NCI-H1092 (cell line): ENCODE measurements around the gene CD300LF.

Source experiments
- DNase-seq: peaks from one replicate; lab custom pipeline; 2025; lab: John Stamatoyannopoulos, UW

The CD300LF gene

DNA sequence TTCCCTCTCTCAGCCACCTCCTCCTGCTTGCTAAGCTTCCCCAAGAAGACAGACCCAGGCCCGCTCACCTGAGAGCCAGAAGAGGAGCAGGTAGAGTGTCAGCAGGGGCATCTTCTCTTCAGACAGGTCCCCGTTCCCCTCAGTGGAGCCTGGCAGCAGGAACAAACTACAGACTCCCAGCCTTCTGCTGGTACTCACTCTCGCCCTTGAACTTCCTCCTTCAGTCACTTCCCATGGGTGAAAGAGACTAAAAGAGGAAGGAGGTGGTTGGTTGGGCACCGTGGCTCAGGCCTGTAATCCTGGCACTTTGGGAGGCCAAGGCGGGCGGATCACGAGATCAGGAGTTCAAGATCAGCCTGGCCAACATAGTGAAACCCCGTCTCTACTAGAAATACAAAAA, at the start of gene CD300LF:
TSS of gene CD300LF (minus strand) at position 168 of the 400 bp plus-strand sequence. CDS start at position 111, 57 bp downstream.
- DNase-seq = no peak

GRCh38 chr17:74761931-74762330, 49.2 kb upstream of the CD300LF start:
- no peak for DNase-seq

DNA sequence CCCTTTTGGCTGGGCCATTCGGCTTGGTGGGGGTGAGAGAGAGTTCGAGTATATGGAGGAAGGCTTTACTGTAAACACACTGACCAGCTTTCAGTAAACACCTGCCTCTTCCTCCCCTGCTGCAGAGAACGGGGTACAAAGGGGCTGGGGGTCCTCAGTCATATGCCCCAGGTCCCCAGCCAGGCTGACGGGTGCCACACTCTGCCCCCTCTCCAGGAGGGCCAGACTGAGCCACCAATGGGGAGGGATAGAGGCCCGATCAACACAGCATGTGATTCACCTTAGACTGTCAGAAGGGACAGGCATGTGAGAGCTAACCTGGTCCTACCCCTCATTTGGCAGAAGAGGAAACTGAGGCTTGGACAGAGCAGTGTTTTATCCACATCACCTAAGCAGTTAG, 48.7 kb upstream of the CD300LF start:
- no peak for DNase-seq

DNA sequence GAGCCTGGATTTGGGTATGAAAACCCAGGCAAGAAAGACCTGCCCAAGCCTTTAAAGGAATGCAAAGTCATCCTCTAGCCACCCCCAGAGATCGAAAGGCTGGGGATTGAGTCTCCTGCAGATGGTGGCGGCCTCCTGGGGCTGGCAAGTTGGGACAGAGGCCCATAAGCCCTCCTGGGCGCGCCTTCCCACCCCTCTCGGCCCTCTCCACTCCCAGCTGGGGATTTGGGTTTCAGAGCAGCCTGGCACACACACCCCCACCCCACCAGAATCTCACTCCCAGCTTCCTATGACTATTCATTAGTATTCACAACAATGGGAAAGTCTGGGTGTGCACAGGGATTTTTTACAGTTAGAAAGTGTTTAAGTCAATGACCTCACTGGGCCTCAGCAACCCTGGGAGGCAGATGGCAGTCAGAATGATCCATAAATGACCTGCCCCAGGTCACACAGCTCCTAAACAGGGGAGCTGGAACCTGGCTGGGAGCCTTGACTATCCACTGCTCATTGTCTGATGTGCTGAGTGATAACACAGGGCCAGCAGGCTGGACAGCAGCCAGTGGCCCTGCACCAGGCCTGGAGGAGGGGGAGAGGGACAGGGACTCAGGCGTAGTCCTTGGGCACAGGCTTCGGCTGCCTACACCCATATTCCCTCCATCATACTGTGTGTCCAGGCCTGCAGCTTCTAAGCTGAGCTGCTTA, 47.8 kb upstream of the CD300LF start:
- peak; percentile 17 for DNase-seq

GRCh38 chr17:74759941-74760340, 47.2 kb upstream of the CD300LF start:
- DNase-seq = no peak

DNA sequence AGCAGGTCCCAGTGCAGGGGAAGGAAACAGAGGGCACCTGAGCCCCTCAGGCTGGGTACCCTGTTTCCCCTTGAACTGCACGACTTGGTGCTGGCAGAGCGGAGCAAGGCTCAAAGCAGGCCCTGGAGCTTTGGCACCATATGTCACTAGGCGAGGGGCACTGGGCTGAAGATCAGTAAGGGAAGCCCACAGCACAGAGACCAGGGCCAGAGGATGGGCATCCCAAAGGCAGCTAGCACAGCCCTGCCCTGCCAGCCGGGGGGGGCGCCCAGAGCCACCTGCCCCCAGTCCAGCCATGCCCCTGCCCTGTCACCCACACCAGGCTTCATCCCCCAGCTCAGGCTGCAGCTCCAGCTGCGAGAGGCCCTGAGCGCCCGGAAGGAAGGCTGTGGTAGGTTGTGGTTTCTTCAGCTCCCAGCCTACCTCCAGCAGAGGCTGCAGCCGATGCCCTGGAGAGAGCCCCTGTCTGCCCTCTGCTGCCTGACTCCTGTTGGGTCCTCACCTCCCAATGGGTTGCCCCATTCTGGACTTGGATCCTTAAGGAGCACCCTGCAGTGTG, 46.6 kb upstream of the CD300LF start:
- DNase-seq = no peak

DNA sequence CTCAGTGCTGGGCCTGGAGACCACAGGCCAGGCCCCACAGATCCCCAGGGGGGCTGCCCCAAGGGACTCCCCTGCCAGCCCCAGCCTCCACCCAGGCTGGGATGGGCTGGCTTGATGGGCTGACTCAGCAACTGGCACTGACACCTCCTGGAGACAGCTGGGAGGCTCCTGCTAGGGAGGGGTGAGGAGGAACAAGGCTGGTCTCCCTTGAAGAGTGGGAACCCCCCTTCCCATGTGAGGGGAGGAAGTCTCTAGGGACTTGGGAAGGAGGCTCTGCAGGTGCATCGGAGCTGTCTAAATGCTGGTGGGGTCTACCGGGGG, 46.1 kb upstream of the CD300LF start:
- no peak for DNase-seq

GRCh38 chr17:74757931-74758847, 45.5 kb upstream of the CD300LF start:
- DNase-seq = no peak

DNA sequence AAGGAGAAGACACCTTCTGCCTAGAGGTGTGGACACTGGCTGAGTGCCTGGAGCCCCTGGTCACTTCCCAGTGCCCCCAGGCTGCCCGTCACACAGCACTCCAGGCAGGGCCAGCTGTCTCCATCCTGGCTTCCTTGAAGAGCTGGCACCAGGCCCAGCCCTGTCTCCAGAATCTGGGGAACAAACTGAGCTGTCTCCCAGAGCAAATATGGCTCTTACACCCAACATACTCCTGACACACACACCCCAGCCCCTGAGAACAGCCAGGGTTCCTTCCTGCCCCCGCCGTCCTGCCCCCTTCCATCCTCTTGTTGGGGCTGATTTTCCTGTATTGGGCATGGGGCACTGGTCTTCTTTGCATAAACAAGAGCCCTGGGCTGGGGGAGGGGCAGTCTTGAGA, 44.8 kb upstream of the CD300LF start:
- DNase-seq = no peak

GRCh38 chr17:74756891-74757290, 44.2 kb upstream of the CD300LF start:
- DNase-seq = no peak

DNA sequence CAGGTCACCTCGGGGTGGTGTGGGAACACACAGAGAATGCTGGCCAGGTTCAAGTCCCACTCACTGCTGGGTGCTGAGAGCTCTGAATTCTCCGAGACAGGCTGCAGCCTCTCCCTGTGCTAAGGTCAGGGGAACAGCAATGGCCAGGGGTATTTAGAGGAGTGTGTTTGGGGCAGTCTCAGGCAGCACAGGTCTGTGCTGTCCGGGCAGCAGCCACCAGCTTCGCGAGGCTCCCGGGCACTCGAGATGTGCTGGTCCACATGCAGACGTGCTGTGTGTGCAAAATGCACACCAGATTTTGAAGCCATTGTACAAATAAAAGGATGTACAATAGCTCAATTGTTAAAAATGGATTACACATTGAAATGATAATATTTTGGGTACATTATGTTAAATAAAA, 42.8 kb upstream of the CD300LF start:
- DNase-seq = no peak

DNA sequence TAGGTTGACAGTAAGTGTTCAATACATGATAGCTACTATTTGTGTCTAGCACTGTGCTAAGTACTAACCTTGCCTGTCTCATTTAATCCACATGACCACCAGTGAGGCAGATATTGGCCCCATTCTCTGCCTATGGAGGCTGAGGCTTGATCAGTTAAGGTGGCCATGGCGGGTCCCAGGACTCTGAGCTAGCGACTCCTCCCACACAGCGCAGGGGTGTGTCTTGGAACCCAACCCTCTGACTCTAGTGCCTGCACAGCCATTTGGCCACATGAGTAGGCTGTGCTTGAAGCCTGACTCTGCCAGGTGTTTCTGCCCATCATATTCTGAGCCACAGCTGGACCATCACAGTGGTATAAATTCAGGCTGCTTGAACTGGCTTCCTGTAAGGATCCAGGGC, 42.1 kb upstream of the CD300LF start:
- DNase-seq = no peak

GRCh38 chr17:74752822-74753401, 40.2 kb upstream of the CD300LF start:
- DNase-seq = no peak

DNA sequence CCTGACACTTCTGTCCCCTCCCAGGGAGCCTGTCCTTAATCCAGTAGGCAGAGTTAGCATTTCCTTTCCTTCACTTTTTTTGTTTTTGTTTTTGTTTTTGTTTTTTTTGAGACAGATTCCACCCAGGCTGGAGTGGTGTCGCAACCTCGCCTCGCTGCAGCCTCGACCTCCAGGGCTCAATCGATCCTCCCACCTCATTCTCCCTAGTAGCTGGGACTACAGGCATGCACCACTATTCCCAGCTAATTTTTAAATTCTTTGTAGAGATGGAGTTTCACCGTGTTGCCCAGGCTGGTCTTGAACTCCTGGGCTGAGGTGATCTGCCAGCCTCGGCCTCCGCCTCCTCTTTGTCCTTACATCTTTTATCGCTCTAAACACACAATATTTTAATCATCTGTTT, 39.7 kb upstream of the CD300LF start:
- DNase-seq = no peak

DNA sequence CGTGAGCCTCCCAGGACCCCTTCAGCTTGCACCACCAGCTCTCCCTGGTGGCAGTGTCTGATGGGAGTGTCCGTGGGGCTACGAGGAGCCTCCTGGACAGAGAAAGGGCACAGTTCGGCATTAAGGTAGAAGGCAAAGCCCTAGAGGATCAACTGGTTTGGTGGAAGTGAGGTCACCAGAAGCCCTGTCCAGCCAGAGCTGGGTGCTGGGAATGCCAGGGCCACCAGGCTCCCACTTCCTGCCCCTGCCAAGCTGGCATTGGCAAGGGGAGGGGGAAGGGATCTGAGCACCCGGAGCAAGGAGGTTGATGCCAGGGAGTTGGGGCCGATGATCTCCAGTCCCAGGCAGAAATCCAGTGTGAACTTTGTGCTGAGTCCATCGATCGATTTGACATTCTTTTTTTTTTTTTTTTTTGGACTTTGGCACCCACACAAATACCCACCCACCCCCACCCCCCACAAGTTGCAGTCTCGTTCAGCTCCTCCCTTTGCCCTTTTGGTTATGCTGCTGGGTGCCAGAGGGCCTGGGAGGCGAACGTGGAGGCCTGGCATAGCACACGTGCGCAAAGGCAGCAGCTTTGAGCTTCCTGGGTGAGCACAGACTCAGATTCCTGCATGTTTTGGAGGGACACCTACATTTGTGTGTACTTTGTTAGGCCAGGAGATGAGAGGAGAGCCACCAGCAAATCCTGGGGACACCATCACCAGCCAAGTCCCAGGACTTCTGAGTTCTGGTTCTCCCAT, 37.8 kb upstream of the CD300LF start:
- DNase-seq = no peak

GRCh38 chr17:74750039-74750326, 37.3 kb upstream of the CD300LF start:
- DNase-seq = no peak

DNA sequence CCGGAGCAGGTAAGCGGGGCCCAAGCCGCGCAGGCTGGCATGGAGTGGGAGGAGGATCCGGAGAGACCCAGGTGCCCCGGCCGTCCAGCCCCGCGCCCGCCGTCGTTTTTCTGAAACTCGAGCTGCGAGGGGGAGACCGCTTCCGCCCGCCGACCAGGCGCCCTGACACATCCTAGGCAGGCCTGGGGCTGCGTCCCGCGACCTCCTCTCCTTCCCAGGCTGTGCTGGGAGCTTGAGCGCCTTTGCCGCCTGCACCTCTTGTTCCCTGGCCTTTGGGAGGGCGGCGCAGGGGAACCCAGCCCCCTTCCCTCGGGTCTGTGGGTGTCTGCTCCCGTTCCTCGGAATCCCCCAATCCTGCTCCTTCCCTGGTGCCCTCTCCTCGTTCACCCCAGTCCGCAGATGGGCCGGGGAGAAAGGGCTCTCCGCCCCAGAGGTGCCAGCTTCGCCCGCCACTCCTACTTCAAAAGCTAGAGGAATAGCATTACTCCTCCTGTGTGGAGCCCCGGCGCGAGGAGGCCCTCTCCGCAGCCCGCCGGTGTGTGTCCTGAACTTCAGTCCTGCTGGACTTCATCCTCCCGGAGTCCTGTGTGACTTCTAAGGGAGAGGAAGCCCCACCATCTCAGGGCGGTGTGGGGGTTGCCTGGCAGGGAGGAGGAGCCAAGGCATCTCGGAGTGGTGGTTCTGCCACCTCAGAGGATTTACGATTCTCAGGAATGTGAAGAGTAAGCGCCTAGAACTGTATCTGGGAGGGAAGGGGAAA, 36.7 kb upstream of the CD300LF start:
- no peak for DNase-seq

GRCh38 chr17:74748529-74749278, 36.0 kb upstream of the CD300LF start, which contains the start of gene NHERF1:
Gene NHERF1, plus strand, starts transcription at chr17:74748628. Its CDS starts 219 bp downstream, at chr17:74748847.
- peak; percentile 80 for DNase-seq

DNA sequence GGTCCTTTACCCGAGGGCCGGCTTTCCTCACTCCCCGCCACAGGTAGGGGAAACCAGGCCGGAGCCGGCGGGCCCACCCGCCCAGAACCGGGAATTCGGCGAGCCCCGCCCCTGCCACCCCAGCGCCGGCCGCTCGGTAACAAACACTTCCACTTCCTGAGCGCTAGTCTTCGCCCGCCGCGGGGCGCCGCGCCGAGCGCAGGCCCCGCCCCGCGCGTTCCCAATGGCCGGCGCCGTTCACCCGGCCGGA, 35.5 kb upstream of the CD300LF start:
- no peak for DNase-seq

DNA sequence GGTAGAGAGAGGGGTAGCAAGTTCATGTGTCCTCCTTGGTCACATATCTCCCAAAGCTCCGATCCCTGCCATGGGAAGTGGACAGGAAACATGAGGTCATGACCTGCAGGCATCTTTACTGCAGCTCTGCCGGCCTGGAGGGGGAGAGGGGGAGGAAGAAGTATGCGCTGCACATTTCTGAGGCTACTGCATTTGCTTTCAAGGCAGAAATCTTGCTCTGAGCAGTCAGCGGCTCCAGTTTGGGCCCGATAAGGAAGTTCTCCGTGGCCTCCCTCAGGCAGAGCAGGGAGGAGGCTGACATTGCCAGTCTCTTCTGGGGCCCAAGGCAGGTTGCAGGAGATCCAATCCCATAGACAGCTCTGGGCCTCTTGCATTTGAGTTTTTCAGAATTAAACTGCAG, 34.2 kb upstream of the CD300LF start:
- DNase-seq = no peak

GRCh38 chr17:74746376-74746775, 33.7 kb upstream of the CD300LF start:
- DNase-seq = no peak
